Measurements from ENCODE around the gene P2RX4. TPM values are rescaled to one million over a fixed set of nuclear protein-coding genes. Genes with fewer than 3 reads are reported as not detected.

P2RX4 gene
- total and polyA plus RNA-seq, 2 donors (not counting 1 experiment from before 2014, with no cell fraction given): 30.4 to 31.9 TPM

DNA sequence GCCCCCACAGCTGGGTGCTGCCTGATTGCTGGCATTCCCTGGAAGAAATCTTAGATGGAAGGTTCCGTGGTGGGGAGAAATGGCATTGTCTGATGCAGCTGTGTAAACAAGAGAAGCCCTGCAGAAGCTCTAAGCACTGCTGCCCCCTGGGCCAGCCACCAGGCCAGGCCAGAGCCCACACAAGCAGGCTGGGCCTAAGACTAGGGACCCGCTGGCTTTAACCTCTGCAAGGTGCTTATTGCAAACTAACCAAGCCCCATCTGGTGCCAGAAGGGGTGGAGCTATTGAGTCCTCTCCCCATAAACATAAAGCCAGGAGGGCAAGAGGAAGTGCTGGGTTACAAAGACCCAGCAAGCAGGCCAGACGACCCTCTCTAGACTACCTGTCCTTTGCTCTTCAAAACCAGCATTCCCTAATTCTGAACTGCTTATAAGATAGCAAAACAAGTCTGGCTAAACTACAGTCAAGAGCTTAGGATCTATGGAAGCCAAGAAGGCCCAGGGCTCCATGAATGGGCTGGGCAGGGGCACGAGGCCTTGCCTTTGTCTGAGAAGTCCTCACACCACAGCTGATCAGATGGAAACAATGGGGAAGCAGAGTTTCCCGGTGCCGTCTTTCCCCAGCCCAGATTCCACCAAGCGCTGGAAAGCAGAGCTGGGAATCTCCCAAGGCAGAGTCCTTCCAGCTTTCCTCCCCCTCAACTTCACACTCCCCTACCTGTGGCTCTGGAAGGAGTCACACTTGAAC, 28.8 kb downstream of the P2RX4 start:
- no peaks in the 10 kb centered on the region for H3K27me3 ChIP-seq (replicated peaks in 1 of 4; ENCODE audit: control extremely low read depth in 1 of 4, control insufficient read depth in 3 of 4, insufficient read depth in 4 of 4, low read length in 3 of 4)
- ATAC-seq (ENCODE audit: low read depth): no peak
- Mint-ChIP-seq H3K4me1 (peaks cover 32% of the 10 kb centered on the region), H3K27ac (peak overlapping the region; percentile 92), H3K9me3 (ENCODE audit: insufficient read depth) (no peaks in the 10 kb centered on the region), H3K27me3 (no peaks in the 10 kb centered on the region), H3K4me3 (no peak overlapping the region)
- peaks cover 0 to 9% of the 10 kb centered on the region in 2 experiments for H3K36me3 ChIP-seq (replicated peaks in 1 of 2; ENCODE audit: control extremely low read depth in 1 of 2, control insufficient read depth in 1 of 2, extremely low read depth in 1 of 2, insufficient read depth in 2 of 2, low read length in 1 of 2)
- H3K9me3 ChIP-seq (ENCODE audit: control extremely low read depth in 1 of 3, control insufficient read depth in 2 of 3, insufficient read depth in 1 of 3, low read length in 2 of 3): no peaks in the 10 kb centered on the region
- TF ChIP-seq CTCF (IDR thresholded peaks at IDR 0.05): no peak
- no peak for TF ChIP-seq EZH2 (IDR thresholded peaks at IDR 0.05; ENCODE audit: borderline replicate concordance, insufficient read depth, low read depth, low read length, poor library complexity, severe bottlenecking)
- DNase-seq: no peak
- intact Hi-C loops (cut with micrococcal nuclease): no loop called here
- POLR2A ChIA-PET: interaction anchor here (0.5 to 0.8 kb wide), 6 partner anchors 10 to 161 kb away, joined by 3 to 9 read pairs (median 4); partner anchors contain the start of gene RNF34
- peak overlapping the region; percentile 12 for H2AFZ ChIP-seq (ENCODE audit: insufficient read depth, low read depth, low read length, poor library complexity, severe bottlenecking)
- H3K4me1 ChIP-seq (ENCODE audit: control insufficient read depth in 2 of 2, insufficient read depth in 2 of 2, low read length in 2 of 2): peaks cover 26 to 31% of the 10 kb centered on the region in 2 donors
- H3K4me3 ChIP-seq (ENCODE audit: control extremely low read depth in 1 of 5, extremely low read depth in 1 of 5, insufficient read depth in 1 of 5, low read depth in 2 of 5, low read length in 4 of 5): no peak overlapping the region
- WGBS (ENCODE audit: insufficient coverage): 81% methylated on average over 6 of the region's 7 CpGs
- CTCF ChIA-PET: interaction anchor here (1.0 to 3.9 kb wide), 5 partner anchors 8 to 179 kb away, joined by 3 to 22 read pairs (median 4); no protein-coding TSS in a partner anchor
- H3K9ac ChIP-seq (ENCODE audit: low read length): no peak overlapping the region
- no peak overlapping the region for H3K4me2 ChIP-seq (replicated peaks; ENCODE audit: low read depth, low read length, poor library complexity, severe bottlenecking)
- no peaks in the 10 kb centered on the region for H4K20me1 ChIP-seq (ENCODE audit: control insufficient read depth, insufficient read depth, low read length, poor library complexity, severe bottlenecking)
- H3K79me2 ChIP-seq (ENCODE audit: control insufficient read depth, insufficient read depth, low read length): no peaks in the 10 kb centered on the region
- H3K27ac ChIP-seq (ENCODE audit: low read length in 2 of 2): peak overlapping the region in 1 of 2 donors; percentile 66

Data from B cell (primary cell).